Adrenal gland (tissue), 12 donors: ENCODE results near the gene ARHGEF33. TPM values are rescaled to one million over a fixed set of nuclear protein-coding genes. Genes with fewer than 3 reads are reported as not detected.

Experiments
- DNase-seq, 7 donors: peaks; one replicate each; pipeline ENCODE4 v3.0.0-alpha.2; 2019 to 2020
- H3K27ac ChIP-seq, 5 donors: fragments of 200-600 bp; sonication (generic) in 4 of 5; 1 replicate in 3 of 5; 2 replicates in 2 of 5; pipeline versions ENCODE4 v1.5.1 to v1.8.0; 2016 to 2020; ENCODE audit warnings: mild to moderate bottlenecking in 1 of 5
- H3K27me3 ChIP-seq: fragments of 200-600 bp; 2 replicates; pipeline ENCODE4 v1.8.0; 2021
- H3K36me3 ChIP-seq, 2 donors: fragments of 200-600 bp; replicated peaks in 1 of 2; 1 replicate in 1 of 2; 2 replicates in 1 of 2; pipeline versions ENCODE4 v1.5.1 to v1.8.0; 2018 to 2022
- H3K4me1 ChIP-seq, 2 donors: fragments of 200-600 bp; replicated peaks in 1 of 2; 1 replicate in 1 of 2; 2 replicates in 1 of 2; pipeline versions ENCODE4 v1.5.1 to v1.8.0; 2018 to 2021
- H3K4me3 ChIP-seq, 4 donors: fragments of 200-600 bp; sonication (generic) in 3 of 4; one replicate each; pipeline ENCODE4 v1.5.1; 2016 to 2018
- H3K9me3 ChIP-seq, 3 donors: fragments of 200-600 bp; sonication (generic) in 1 of 3; replicated peaks in 1 of 3; 1 replicate in 2 of 3; 2 replicates in 1 of 3; pipeline versions ENCODE4 v1.5.1 to v1.8.0; 2016 to 2021
- POLR2A ChIP-seq, 2 donors: fragments of 450-650 bp; IDR thresholded peaks; one replicate each; pipeline ENCODE4 v1.6.1; 2017; ENCODE audit warnings: antibody characterized with exemption in 2 of 2, mild to moderate bottlenecking in 2 of 2, moderate library complexity in 1 of 2
- WGBS, 4 donors: extraction: QIAGEN DNeasy Blood & Tissue Kit in 2 of 4; methylation state at CpG; one replicate each; pipeline versions ENCODE4 v1.1.5 to v1.1.7; 2013 to 2017; 5-methylcytosine and 5-hydroxymethylcytosine counted together
- intact Hi-C, 2 donors: fragments of 100-400 bp; cut with DNase I; formaldehyde crosslinking; loops; one replicate each; pipeline versions ENCODE4 v1.14.1 to v1.15.0; 2022 to 2023
- polyA plus RNA-seq, 3 donors: library from polyadenylated mRNA; stranded (reverse); fragments of 200-250 nt in 2 of 3; fragments of 350-450 nt in 1 of 3; fragmentation: Illumina TruSeq in 1 of 3; extraction: RNeasy Lipid Tissue Mini Kit (QIAGEN cat#74804) in 1 of 3; gene quantifications; one replicate each; pipeline ENCODE4 v1.2.3, GENCODE V29; 2013 to 2014
- total RNA-seq, 9 donors: library from RNA; depleted of rRNA in 4 of 9; stranded (reverse); fragments of >200 nt in 4 of 9; fragments of 120-200 nt in 1 of 9; fragmentation: NEBNext Ultra II Directional in 1 of 9; extraction: Animal tissue kit (Norgen Biotek cat#: 25700) in 1 of 9; gene quantifications; one replicate each; pipeline versions ENCODE4 v1.1.0 to v1.2.4, GENCODE V29; 2013 to 2023
- TF ChIP-seq, protein P1 (sequence below), 6 experiments: fragments of 450-650 bp in 4 of 6; fragments of 200-600 bp in 2 of 6; sonication (generic) in 1 of 6; IDR thresholded peaks; 1 replicate in 5 of 6; 2 replicates in 1 of 6; pipeline versions ENCODE4 v1.5.1 to v1.8.0; 2016 to 2021; ENCODE audit warnings: antibody characterized with exemption in 6 of 6, mild to moderate bottlenecking in 2 of 6, moderate library complexity in 1 of 6
- donor health status: healthy with polysubstance abuse.
- donor health status: Bipolar disorder and iron deficiency.
- donor health status: DM: yes; HTN: yes; CAD: no.
- donor health status: DM: no; HTN: no; CAD: no.
- donor health status: DM: no; HTN: no; CAD: no.
- donor health status: DM: yes; HTN: yes; CAD: no.

ARHGEF33 gene
- total and polyA plus RNA-seq, 12 donors: 0.49 to 8.3 (median 1.9) TPM

DNA sequence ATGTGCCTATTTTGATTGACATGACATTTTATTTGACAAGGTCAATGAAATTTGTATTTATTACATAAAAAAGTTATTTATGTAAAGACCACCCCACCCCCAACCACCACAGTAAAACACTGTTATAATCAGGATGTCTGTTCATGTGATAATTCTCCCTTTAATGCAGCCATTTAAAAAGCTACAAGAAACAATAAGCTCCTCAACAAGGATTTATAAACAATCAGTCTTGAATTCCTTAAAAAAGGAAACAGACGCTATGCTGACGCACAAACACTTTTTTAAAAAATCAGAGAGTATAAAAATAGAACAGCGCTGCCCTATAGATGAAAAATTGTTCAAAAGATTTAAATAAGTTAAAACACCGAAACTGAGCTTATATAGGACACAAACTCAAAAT, 129.0 kb downstream of the ARHGEF33 start:
- Histone ChIP-seq H3K27me3 (no peaks in the 10 kb centered on the region), H3K4me3 (no peak overlapping the region), H3K27ac (no peak overlapping the region), H3K9me3 (no peaks in the 10 kb centered on the region), H3K4me1 (no peaks in the 10 kb centered on the region), H3K36me3 (peaks cover 0 to 7% of the 10 kb centered on the region in 2 donors)
- 83 to 93% (median 91%) methylated on average over 4 of the region's 4 CpGs for WGBS, 4 donors
- TF ChIP-seq, protein P1, sequence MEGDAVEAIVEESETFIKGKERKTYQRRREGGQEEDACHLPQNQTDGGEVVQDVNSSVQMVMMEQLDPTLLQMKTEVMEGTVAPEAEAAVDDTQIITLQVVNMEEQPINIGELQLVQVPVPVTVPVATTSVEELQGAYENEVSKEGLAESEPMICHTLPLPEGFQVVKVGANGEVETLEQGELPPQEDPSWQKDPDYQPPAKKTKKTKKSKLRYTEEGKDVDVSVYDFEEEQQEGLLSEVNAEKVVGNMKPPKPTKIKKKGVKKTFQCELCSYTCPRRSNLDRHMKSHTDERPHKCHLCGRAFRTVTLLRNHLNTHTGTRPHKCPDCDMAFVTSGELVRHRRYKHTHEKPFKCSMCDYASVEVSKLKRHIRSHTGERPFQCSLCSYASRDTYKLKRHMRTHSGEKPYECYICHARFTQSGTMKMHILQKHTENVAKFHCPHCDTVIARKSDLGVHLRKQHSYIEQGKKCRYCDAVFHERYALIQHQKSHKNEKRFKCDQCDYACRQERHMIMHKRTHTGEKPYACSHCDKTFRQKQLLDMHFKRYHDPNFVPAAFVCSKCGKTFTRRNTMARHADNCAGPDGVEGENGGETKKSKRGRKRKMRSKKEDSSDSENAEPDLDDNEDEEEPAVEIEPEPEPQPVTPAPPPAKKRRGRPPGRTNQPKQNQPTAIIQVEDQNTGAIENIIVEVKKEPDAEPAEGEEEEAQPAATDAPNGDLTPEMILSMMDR (IDR thresholded peaks at IDR 0.05): no peak
- TF ChIP-seq POLR2A (IDR thresholded peaks at IDR 0.05): no peak
- DNase-seq: no peak
- intact Hi-C loops: no loop called here

DNA sequence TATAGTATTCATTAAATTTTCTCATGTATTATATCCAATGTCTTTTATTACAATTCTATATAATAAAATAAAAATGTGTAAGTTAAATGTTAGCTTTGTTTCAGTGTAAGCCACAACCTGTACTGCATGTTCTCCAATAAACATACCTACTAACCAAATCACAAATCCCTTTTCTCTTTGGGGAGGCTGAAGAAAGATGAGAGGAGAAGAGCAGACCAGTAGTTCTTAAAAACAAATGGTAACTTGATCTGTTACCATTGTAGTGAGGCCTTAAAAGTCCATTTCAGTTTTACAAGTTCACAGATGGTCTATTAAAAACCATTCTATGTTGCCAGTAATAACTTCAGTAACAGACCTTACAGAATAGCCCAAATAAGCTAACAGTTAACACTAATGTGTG, 130.7 kb downstream of the ARHGEF33 start:
- no peak for DNase-seq
- TF ChIP-seq POLR2A (IDR thresholded peaks at IDR 0.05): no peak
- TF ChIP-seq, protein P1 (IDR thresholded peaks at IDR 0.05): no peak
- peaks cover 0 to 6% of the 10 kb centered on the region in 2 donors for H3K36me3 ChIP-seq
- no peaks in the 10 kb centered on the region for H3K27me3 ChIP-seq
- H3K27ac ChIP-seq: no peak overlapping the region
- H3K4me3 ChIP-seq: no peak overlapping the region
- intact Hi-C loops: no loop called here
- no peaks in the 10 kb centered on the region for H3K9me3 ChIP-seq
- H3K4me1 ChIP-seq: no peaks in the 10 kb centered on the region

DNA sequence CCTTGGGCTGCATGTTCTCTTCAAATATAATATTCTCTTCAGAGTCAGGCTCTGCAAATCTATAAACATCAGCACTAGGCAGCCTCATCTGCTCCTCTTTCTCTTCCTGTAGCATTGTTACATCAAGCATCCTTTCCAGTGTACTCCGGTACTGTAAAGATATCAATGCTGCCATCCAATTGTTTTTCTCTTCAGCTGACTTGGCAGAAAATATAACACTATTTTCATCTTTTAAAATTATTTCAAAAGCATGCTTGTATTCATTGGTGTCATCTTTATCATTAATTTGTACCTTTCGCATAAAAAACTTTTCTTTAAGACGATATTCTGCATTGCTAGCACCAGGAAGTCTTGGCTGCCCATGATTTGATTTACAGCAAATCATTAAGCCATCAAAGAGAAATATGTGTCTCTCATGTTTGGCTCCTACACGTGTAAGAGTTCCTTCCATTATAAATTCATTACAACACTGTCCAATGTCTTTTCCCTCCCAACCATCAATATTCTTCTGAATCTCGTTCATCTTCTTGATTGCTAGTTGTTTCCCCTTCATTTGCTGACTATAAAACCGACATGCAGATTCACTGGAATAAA, 133.1 kb downstream of the ARHGEF33 start:
- TF ChIP-seq, protein P1 (IDR thresholded peaks at IDR 0.05): no peak
- no peak for TF ChIP-seq POLR2A (IDR thresholded peaks at IDR 0.05)
- no peak overlapping the region for H3K27ac ChIP-seq
- WGBS, 4 donors: 77 to 82% (median 79%) methylated on average over 6 of the region's 6 CpGs
- no peaks in the 10 kb centered on the region for H3K27me3 ChIP-seq
- H3K4me1 ChIP-seq: no peaks in the 10 kb centered on the region
- H3K9me3 ChIP-seq: no peaks in the 10 kb centered on the region
- no peak for DNase-seq
- H3K36me3 ChIP-seq: peaks cover 0 to 6% of the 10 kb centered on the region in 2 donors
- no peak overlapping the region for H3K4me3 ChIP-seq
- intact Hi-C loops: no loop called here

DNA sequence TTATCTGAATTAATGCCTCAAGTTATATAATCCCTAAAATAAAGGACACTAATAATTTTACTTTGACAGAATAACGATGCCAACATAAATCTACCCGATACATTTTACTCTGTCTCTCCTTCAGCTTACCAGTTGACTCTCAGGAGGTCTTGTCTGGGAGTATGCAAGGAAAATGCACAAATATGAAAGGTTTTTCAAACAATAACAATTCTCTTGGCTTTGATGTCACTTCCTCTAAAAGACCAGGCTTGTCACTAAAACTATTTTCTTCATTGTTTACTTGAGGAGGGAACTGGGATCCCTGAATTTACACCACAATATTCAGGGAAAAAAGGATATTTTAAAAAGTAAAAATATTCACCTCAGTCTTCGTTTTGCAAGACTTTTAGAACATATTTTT, 134.0 kb downstream of the ARHGEF33 start:
- Histone ChIP-seq H3K27me3 (no peaks in the 10 kb centered on the region), H3K9me3 (no peaks in the 10 kb centered on the region), H3K4me1 (no peaks in the 10 kb centered on the region), H3K36me3 (peaks cover 0 to 6% of the 10 kb centered on the region in 2 donors), H3K4me3 (no peak overlapping the region), H3K27ac (no peak overlapping the region)
- 60 to 72% (median 68%) methylated on average over 3 of the region's 3 CpGs for WGBS, 4 donors
- no peak for TF ChIP-seq POLR2A (IDR thresholded peaks at IDR 0.05)
- TF ChIP-seq, protein P1 (IDR thresholded peaks at IDR 0.05): no peak
- intact Hi-C loops: no loop called here
- no peak for DNase-seq
